HG03439 (cell line): ENCODE results near the gene DEXI.

Source experiments
- ATAC-seq: cut with Tn5 transposase; IDR thresholded peaks from one replicate; pipeline ENCODE4 v1.9.1; 2021; ENCODE audit warnings: mild to moderate bottlenecking, moderate library complexity; ENCODE audit not compliant: unreplicated experiment

DEXI gene

DNA sequence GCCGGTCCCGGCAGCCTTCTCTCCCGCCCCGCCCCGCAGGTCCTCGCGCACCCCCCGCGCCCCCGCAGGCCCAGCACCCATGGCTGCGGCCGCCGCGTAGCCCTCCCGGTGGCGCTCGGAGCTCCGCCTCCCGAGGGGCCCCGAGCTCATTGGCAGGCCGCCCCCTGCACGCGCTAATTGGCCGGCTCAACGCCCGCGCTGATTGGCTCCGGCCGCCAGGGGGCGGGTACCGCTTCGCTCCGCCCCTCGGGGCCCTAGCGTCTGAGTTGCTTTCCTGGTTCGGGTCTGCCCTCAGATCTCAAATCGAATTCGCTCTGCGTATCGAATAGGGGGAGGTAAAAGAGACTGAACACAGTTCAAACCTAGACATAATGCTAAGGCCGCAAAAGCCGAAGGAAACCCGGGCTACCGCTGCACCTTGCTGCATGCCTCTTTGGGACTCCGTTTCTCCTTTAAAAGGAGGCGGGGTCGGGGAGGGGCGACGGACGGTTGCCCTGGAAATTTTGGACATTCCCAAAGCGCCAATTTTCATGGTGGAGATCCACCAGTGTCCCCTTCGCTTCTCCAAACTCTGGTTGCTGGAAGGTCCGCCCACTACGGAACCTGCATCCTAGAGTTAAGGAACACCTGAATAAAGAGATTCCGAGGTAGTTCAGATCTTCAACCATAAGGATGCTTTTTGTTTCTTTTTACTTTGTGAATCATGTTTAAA is at the start of gene DEXI:
TSS of gene DEXI (minus strand) at position 117 of the 712 bp plus-strand sequence. CDS start 463 bp downstream, outside the sequence.
- peak; percentile 66 for ATAC-seq

DNA sequence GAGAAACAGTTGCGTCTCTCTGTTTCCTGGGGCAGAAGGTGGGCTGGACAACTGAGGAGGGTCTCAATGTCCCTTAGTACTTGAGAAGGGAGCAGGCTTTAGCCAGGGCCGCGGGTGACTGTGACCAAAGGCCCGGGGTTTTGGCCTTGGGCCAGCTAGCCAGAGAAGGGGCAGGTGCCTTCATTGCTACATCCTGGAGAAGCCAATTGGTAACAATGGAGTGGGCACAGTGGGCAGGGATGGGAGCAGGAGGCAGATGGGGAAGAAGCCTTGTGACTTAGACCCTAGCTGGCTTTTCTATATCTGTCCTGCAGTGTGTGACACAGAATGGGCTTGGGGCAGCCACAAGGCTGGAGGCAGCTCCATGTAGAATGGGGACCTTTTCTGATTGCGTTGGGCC is 48.1 kb upstream of the DEXI start:
- no peak for ATAC-seq

DNA sequence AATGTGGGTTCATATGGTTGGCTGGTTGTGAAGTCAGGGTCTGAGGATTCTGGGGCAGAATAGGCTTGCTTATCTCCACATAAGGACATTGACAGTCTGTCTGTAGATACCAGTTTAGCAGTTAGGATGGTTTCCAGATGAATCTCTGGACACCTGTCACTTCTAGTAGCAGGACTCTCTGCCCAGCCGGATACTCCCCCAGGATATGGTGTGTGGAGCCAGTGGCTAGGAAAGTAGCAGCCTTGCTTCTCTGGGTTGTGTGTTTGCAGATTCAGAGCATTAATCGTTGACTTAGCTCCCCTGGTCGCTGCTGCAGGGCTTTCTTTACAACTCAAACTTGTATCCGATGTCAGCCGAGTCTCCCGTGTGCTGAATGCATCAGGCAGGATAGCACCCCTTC is 47.3 kb upstream of the DEXI start:
- no peak for ATAC-seq

DNA sequence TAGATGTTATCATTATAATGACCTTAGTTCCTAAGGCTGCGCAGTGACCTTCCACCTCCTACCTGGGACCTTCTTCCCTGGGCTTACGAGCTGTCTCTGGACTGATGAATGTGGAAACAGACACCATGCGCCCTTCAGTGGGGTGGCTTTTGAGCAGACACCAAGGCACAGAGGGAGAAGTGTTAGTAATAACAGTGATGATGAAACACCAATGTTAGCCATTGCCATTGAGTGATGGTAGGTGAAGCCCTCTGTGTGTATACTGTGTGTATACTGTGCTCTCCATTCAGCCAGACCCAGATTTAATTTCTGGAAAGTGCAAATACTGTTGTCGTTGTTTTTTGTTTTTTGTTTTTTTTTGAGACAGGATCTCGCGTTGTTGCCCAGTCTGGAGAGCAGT is 46.6 kb upstream of the DEXI start:
- ATAC-seq = no peak

DNA sequence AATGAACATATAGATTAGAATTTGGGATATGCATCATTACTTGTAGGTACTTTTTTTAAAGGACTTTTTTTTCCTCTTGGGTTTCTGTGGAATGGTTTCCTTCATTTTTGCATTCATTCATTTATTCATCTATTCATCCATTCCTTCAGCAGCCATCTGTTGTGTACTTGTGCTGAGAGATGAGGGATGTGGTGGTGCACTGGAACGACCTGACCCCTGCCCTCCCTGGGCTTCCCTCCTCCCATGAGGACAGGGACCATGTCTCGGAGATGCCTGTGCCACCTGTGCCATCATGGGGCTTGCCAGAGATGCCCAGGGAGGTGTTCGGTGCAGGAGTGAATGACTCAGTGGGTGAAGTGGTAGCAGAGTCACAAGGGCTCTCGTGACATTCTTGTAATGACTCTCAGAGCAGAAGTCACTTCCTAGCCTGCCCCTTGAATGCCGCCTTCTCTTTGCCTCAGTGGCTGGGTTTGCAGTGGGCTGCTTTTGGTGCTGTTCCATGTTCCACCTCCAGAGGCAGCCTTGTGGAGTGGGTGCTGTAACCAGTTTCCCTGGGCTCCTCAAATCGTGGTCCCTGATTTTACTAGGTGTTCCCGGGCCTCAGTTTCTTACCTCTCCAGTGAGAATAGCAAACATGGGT is 46.0 kb upstream of the DEXI start:
- no peak for ATAC-seq

DNA sequence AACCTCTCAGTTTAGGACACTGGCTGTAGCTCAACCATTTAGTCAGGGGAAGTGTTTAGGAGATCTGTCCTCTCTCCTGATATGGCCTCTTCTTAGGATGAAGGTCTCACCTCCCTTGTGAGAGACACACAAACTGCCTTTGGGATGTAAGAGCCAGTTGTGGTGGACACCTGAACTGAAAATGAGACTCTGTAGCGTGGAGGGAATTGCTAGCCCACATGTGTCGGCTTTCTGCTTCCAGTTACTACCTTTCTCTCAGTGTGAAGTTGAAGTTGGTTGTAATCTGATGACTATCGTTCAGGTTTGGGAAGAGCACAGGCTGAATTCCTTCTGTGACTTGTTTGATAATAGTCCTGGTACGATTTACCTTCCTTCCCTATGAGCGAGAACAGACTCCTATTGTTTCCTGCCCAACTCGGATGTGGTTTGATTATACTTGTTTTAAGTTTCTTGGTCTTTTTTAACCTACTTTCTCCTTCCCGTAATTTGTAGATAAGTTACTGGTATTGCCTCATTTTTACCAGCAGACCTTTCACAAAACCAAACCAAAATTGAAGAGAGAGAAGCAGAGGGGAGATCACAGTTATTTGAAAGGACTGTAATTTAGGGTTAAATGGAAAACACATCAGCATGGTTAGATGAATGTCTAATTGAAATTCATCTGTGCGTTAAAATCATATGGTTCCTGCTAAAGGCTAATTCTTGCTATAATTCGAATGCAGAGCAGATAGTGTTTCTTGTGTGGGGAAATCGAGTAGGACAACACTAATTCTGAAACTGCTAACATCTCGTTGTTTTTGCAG is 45.3 kb upstream of the DEXI start:
- no peak for ATAC-seq

DNA sequence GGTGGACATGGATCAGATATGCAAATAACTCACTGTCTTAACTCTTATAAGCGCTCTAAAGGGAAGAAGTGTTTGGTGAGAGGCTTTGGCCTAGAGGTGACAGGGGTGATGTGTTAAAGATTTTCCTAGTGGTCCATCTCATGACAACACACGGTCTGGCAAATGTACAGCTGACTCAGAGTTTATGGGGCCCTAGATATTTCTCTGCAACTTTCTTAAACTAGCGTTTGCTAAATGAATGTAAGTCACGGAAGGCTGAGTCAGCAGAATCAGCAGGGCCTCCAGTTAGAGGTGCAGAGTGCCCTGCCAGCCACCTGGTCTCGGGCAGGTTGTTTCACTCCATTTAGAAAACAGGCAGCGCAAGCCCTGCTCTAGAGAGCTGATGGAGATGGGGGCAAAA is 42.2 kb upstream of the DEXI start:
- ATAC-seq = no peak

DNA sequence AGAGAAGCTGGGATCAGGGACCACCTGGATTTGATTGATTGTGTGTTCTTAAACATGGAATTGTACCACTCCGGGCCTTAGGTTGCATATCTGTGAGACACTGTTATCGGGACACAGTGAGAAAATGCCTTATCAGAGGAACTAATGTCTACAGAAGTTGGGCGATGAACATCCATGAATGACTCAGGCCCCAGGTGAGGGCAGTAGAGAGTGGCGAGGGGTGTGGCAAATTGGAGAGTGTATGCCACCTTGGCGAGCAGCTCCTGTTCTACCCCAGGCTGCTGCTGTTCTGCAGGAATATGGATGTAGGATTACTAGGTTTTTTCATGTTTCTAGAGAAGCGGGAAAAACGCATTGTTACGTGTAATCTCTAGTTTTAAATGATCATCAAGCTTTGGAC is 40.9 kb upstream of the DEXI start:
- peak; percentile 19 for ATAC-seq

DNA sequence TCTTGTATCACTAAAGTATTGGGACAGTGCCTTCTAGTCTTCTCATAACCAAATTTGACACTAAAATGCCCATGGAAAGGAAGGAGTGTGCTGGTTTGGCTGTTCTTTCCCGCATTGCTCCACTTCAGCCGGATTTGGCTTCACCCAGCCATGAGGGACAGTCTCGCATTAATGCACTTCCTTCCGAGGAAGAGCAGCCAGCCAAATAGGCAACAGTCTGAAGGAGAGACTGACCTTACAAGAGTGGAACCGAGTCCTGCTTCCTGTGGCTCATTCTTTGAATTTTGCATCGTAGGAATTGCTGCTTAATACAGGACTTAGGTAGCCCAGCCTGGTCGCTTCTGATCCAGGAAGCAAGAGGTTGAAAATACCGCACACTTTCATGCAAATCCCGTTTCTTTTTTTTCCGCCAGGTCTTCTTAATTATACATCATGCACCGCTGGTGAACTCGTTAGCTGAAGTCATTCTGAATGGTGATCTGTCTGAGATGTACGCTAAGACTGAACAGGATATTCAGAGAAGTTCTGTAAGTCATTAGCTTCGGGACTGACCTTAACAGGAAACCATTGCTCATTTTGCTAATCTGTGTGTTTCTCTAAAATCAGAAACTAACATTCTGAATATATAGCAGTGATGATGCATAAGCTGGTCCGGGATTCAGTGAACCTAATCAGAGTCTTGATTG is 40.3 kb upstream of the DEXI start:
- peak; percentile 35 for ATAC-seq

DNA sequence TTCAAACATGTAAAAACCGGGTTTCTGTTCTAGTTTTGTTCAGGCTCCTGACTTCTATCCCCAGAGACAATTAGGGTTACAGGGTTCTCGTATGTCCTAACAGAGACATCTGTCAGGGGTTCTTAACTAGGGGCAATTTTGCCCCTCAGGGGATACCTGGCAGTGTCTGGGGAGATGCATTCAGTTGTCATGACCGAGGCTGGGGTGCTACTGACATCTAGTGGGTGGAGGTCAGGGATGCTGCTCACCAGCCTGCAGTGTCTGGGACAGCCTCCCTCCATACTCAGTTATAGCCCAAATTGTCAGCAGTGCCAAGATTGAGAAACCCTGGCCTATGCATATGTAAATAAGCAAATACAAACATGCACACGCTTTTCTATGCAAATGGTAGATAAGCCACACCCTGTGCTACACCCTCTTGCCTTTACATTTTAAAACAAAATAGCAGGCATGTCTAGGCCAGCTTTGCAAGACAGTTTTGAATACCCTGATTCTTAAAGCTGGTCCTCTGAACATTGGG is 39.5 kb upstream of the DEXI start:
- ATAC-seq = peak; percentile 69

DNA sequence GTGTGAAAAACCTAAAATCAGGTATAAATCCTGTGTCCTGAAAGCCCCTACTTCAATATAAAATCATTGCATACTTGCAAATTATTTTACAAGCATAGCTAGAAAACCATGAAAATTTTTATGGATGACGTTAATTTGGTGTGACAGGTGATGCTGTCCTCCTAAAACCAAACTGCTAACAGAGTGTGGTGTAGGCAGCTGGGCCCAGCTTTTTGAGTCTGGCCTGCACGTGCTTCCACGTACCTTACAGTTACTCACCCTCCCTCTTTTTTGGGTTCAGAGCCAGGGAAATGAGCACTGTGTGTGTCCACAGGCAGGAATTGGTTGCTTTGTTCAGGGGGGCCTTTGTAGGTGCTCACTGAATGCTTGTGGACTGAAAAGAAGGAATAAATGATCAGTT is 38.5 kb upstream of the DEXI start:
- ATAC-seq = no peak

DNA sequence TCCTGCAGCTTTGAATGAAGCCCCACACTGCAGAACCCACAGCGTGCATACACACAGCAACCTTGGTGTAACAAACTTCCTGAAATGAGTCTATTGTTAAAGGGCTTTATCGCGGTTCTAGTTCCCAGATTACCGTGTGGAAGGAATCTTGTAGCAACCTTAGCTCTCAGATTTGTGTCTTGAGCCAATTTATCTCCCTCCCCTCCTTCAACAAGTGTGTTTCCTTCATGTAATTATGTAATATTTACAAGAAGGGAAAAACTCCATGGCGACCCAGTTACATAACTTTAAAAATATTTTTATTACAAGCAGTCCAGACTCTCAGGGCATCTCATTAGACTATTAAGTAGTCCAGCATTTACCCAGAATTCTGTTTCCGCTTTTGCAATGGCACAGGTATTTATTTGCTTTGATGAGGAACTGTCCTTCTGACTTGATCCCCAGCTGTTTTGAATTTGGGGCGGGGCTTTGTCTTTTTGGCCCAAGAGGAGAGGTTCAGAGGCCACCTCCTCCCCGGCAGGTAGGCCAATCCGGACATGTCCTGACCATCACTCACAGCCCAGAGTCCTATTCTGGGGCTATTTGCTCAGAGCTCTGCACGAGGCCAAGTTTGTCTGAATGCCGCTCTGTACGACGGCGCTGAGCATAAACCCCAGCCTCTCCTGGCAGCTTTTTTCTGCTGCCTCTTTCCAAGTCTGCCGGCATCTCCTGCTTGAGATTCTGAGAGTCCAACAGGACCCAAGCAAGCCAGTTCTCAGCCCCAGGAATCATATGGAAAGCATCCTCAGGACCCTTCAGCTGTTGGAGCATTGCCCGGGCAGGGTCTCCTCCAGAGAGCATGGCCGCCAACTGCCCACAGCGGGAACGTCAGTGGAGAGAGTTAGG is 37.7 kb upstream of the DEXI start:
- ATAC-seq = no peak

DNA sequence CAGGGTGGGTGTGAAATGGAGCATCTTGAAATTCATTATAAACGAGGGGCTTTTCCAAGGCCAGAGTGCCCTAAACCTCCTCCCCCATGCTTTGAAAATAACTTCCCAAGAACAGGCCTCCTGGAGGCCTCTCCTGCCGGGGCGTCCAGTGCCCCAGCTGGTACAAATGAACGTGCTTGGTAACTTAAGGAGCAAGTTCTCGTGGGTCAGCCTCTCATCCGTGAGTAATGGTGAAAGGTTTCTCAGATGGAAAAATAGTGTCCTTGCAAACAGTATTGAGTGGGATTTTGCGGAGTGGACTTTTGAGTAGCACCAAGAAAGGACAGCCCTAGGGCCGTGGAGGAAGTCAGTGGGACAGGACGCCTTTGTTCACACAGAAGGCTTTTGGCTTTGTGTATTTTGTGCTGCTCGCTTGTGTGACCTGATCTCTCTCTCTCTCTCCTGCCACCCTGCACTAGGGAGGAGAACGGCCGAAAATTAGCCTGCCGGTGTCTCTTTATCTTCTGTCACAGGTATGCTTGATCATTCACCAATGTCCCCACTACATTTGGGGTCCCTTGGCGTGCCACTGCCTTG is 36.7 kb upstream of the DEXI start:
- ATAC-seq = no peak

DNA sequence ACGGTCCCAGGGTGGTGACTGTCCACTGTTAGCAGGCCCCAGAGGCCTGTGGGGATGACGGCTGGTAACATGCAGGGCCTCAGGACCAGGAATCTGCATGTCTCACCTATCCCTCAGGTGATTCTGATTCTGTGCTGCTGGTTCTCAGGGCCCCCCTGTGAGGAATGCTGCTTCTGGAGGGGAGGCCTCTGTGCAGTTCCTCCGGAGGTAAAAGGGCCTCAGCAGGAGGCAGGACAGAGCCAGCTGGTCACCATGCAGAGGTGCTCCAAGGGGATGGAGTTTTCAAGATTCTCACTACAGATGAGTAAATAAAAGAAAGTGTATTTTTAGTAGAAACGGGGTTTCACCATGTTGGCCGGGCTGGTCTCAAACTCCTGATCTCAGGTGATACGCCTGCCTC is 35.9 kb upstream of the DEXI start:
- no peak for ATAC-seq

DNA sequence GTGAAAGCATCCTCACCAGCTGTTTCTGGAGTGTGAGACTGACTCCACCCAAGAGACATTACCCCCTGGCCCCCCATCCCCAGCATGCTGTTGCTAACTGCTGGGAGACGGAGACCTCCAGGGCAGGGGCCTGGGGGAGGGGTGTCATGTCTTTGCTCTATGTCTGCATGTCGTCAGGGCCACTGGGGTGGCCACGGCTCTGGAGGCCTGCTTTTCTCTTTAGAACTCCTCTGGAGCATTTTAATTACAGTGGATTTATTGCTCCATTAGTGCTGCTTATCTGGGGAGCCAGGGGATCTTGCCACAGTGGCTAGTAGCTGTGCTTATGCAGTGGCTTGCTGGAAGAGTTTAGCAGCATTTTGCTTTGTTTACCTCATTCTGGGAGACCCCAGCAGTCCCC is 34.4 kb upstream of the DEXI start:
- no peak for ATAC-seq

DNA sequence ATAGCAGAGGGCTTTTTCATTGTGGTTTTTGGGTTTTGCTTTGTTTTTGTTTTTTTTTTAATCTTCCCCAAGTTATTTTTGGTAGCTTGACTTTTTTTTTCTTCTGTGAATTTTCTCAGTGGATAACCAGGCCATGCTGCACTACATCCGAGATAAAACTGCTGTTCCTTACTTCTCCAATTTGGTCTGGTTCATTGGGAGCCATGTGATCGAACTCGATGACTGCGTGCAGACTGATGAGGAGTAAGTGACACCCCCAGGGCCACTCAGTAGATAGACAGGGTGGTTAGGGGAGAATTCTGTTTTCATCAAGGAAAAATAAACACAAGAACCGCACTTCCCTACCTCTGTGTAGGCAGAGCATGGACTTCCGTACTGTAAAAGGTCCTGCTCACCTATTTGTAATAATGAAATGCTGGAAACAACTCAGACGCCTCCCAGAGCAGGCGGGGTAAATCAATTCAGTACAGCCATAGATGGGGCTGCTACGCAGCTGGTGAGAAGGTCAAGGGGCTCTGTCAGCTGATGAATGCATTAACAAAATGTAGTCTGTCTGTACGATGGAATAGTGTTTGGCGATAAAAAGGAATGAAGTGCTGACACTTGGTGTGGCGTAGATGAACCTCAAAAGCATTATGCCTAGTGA is 30.7 kb upstream of the DEXI start:
- ATAC-seq = no peak

DNA sequence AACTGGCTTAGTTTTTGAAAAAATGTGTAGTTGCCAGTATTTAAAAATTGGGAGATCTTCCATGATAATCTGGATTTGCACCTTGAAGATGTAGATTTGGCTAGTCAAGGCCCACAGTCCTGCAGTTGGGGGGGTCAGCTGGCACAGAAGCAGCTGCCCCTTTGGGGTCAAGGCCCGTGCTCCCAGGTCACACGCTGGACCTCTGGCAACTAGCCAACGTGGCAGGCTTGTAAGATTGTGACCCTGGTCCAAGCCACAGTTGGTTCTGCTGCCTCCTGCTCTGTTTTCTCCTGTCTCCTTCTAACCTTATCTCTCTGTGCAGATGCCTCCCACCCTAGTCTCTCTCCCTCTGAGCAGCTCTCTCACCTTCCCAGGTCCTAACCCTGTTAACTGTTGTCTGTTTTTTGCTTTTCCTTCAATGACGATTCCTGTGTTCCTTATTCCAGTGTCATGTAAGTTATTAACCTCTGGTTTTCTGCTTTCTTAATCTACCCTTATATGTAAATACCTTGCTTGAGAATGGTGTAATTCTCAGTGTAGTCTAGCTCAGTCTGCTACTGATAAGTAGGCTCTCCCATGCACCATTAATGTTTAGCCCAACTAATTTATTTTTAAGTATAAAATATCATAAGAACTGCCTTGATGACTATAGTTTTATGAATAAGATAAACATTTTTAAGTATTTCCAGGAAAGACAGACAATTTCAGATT is 30.0 kb upstream of the DEXI start:
- ATAC-seq = no peak

DNA sequence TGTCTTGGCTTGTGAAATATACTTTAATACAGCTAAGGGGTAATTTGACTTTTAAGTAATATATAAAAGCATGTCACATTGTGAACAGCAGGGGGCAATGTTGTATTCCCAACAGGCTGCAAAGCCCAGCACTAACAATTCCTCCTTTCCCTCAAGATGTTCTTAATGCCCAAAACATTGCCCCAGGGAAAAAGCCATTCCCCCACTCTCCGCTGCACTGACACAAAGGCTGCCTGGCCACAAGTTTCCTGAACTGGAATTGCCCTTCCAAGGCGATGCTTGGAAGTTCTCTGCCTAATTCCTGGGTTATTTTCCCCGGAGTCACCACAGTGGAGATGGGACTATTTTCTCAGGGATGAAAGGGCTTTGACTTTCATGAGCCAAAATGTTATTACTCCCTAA is 29.3 kb upstream of the DEXI start:
- no peak for ATAC-seq

DNA sequence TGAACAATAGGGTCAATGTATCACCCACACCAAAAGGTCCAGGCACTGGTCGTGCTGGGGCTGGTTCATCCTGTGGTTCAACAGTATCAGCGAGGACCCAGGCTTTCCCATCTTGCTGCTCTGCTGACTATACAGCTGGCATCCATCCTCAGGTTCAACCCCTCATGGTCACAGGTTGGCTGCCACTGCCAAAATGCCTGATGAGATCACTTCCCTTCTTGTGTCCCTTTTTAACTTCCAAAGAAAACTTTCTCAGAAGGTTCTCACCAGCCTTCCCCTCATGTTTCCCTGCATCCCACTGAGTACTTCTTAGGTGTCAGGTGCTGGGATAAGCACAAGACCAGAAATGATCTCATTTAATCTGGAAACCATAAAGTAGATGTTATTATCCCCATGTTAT is 27.8 kb upstream of the DEXI start:
- ATAC-seq = no peak
